OCI-LY1 (cell line): Measurements from ENCODE around the gene ITGB7.

ENCODE experiments used
- CTCF ChIP-seq: fragments of 200-600 bp; sonication (generic), shearing (Covaris generic); IDR thresholded peaks from 2 replicates; pipeline ENCODE4 v1.5.1; 2017; ENCODE audit warnings: mild to moderate bottlenecking, antibody characterized with exemption, low read length, moderate library complexity, mixed read lengths
- EZH2 ChIP-seq: fragments of 200-600 bp; sonication (generic), shearing (Covaris generic); IDR thresholded peaks from 2 replicates; pipeline ENCODE4 v1.8.0; 2017; ENCODE audit warnings: borderline replicate concordance, mixed run types, mild to moderate bottlenecking, antibody characterized with exemption, low read length, moderate library complexity, mixed read lengths

GRCh38 chr12:53196486-53196885 lies 10.6 kb downstream of the ITGB7 start:
- TF ChIP-seq CTCF (no peak), EZH2 (no peak)
